ENCODE results near the gene NELFE.
"Not testable (repeated sequence)": the region's sequence is repeated elsewhere in the genome, so short reads cannot be mapped to it uniquely, and the experiment has no call there.

Gene NELFE

GRCh38 chr6:31911826-31912585 is 46.8 kb downstream of the NELFE start:
- DNase-seq, result no peak

- DNase-seq, result not testable (repeated sequence)
Observed at GRCh38 chr6:31909298-31909697, 49.5 kb downstream of the NELFE start.

GRCh38 chr6:31908791-31909190 is 50.0 kb downstream of the NELFE start:
- DNase-seq, result no peak

- DNase-seq, result not testable (repeated sequence)
Observed at GRCh38 chr6:31908255-31908654, 50.5 kb downstream of the NELFE start.

GRCh38 chr6:31907158-31907813 is 51.5 kb downstream of the NELFE start:
- DNase-seq, result no peak

- DNase-seq, result not testable (repeated sequence)
Observed at GRCh38 chr6:31906727-31907126, 52.0 kb downstream of the NELFE start.

- no peak for DNase-seq
Observed at GRCh38 chr6:31906122-31906521, 52.6 kb downstream of the NELFE start.

GRCh38 chr6:31905041-31905440 is 53.7 kb downstream of the NELFE start:
- DNase-seq, result no peak

GRCh38 chr6:31903957-31904356 is 54.8 kb downstream of the NELFE start:
- DNase-seq, result no peak

All from stimulated activated CD4-positive, alpha-beta T cell treated with anti-CD3 and anti-CD28 coated beads, Interleukin-4, amount 100 ng/mL, for 24 hours (primary cell).